GM23338 (cell line): ENCODE measurements around the gene YIPF3. TPM values are rescaled to one million over a fixed set of nuclear protein-coding genes. Genes with fewer than 3 reads are reported as not detected.

Source experiments
- ATAC-seq: fragments of 200-7000 bp; cut with Tn5 transposase; 3 replicates; pipeline ENCODE4 v1.9.1; 2020
- DNase-seq: peaks from one replicate; pipeline ENCODE4 v3.0.0-alpha.2; 2015; ENCODE audit warnings: low spot score
- H2AFZ ChIP-seq: fragments of 200-600 bp; sonication (generic); 2 replicates; pipeline ENCODE4 v1.8.0; 2016; ENCODE audit warnings: antibody characterized with exemption, mild to moderate bottlenecking, moderate library complexity
- H3F3A ChIP-seq: fragments of 200-600 bp; sonication (generic); replicated peaks from 2 replicates; pipeline ENCODE4 v1.8.0; 2017; ENCODE audit warnings: antibody characterized with exemption, mixed run types, low read depth
- H3K27ac ChIP-seq: fragments of 200-600 bp; sonication (generic); 2 replicates; pipeline ENCODE4 v1.6.1; 2016; ENCODE audit warnings: low read depth
- H3K27me3 ChIP-seq: fragments of 200-600 bp; sonication (generic); 2 replicates; pipeline ENCODE4 v1.8.0; 2016; ENCODE audit warnings: mild to moderate bottlenecking, mixed run types, moderate library complexity; ENCODE audit not compliant: insufficient read depth
- H3K36me3 ChIP-seq: fragments of 200-600 bp; sonication (generic); 2 replicates; pipeline ENCODE4 v1.8.0; 2016; ENCODE audit warnings: mild to moderate bottlenecking; ENCODE audit not compliant: insufficient read depth
- H3K4me1 ChIP-seq: fragments of 200-600 bp; sonication (generic); 2 replicates; pipeline ENCODE4 v1.8.0; 2016; ENCODE audit warnings: mild to moderate bottlenecking, moderate library complexity; ENCODE audit not compliant: insufficient read depth
- H3K4me2 ChIP-seq: fragments of 200-600 bp; sonication (generic); 2 replicates; pipeline ENCODE4 v1.7.1; 2017; ENCODE audit warnings: mixed run types
- H3K4me3 ChIP-seq: fragments of 200-600 bp; sonication (generic); 2 replicates; pipeline ENCODE4 v1.6.1; 2016; ENCODE audit warnings: mixed run types
- H3K79me2 ChIP-seq: fragments of 200-600 bp; sonication (generic); replicated peaks from 2 replicates; pipeline ENCODE4 v1.8.0; 2017; ENCODE audit warnings: mild to moderate bottlenecking; ENCODE audit not compliant: insufficient read depth
- H3K9me2 ChIP-seq: fragments of 200-600 bp; sonication (generic); 2 replicates; pipeline ENCODE4 v1.8.0; 2017; ENCODE audit not compliant: insufficient read depth
- H4K20me1 ChIP-seq: fragments of 200-600 bp; sonication (generic); replicated peaks from 2 replicates; pipeline ENCODE4 v1.8.0; 2017; ENCODE audit warnings: mild to moderate bottlenecking; ENCODE audit not compliant: insufficient read depth
- H3K27ac Mint-ChIP-seq: 2 replicates; pipeline ENCODE4 v1.8.0; 2020; ENCODE audit warnings: inconsistent platforms, mild to moderate bottlenecking, moderate library complexity, mixed read lengths
- H3K27me3 Mint-ChIP-seq: 3 replicates; pipeline ENCODE4 v1.8.0; 2022; ENCODE audit warnings: low read depth, mild to moderate bottlenecking, moderate library complexity, mixed read lengths, inconsistent platforms; ENCODE audit not compliant: insufficient read depth, poor library complexity
- H3K36me3 Mint-ChIP-seq: 3 replicates; pipeline ENCODE4 v1.8.0; 2021; ENCODE audit warnings: low read depth, mild to moderate bottlenecking, inconsistent platforms, moderate library complexity, mixed read lengths
- H3K4me1 Mint-ChIP-seq: 3 replicates; pipeline ENCODE4 v1.8.0; 2020; ENCODE audit warnings: mild to moderate bottlenecking, inconsistent platforms, mixed read lengths
- H3K4me3 Mint-ChIP-seq: 3 replicates; pipeline ENCODE4 v1.8.0; 2021; ENCODE audit warnings: moderate library complexity, mild to moderate bottlenecking, inconsistent platforms, mixed read lengths
- H3K9me3 Mint-ChIP-seq: 3 replicates; pipeline ENCODE4 v1.8.0; 2020; ENCODE audit warnings: moderate library complexity, mild to moderate bottlenecking, inconsistent platforms, mixed read lengths
- ETS1 ChIP-seq: IDR thresholded peaks from 2 replicates; pipeline ENCODE4 v1.6.1; 2016; ENCODE audit warnings: antibody characterized with exemption
- EZH2phosphoT487 ChIP-seq: fragments of 200-600 bp; sonication (generic); IDR thresholded peaks from one replicate; pipeline ENCODE4 v1.8.1; 2018; ENCODE audit warnings: antibody characterized with exemption; ENCODE audit not compliant: unreplicated experiment
- JUNB ChIP-seq: IDR thresholded peaks from one replicate; pipeline ENCODE4 v1.6.1; 2016; ENCODE audit warnings: antibody characterized with exemption; ENCODE audit not compliant: unreplicated experiment
- NANOG ChIP-seq: IDR thresholded peaks from 2 replicates; pipeline ENCODE4 v1.6.1; 2016; ENCODE audit warnings: antibody characterized with exemption, borderline replicate concordance
- STAT1 ChIP-seq: IDR thresholded peaks from one replicate; pipeline ENCODE4 v1.6.1; 2016; ENCODE audit warnings: antibody characterized with exemption; ENCODE audit not compliant: unreplicated experiment
- ZNF114 ChIP-seq: fragments of 250-450 bp; sonication (Bioruptor Pico); IDR thresholded peaks from 2 replicates; pipeline ENCODE4 v1.5.0; 2020; ENCODE audit warnings: mild to moderate bottlenecking, moderate library complexity
- ZNF331 ChIP-seq: fragments of 250-450 bp; sonication (Bioruptor Pico); IDR thresholded peaks from 2 replicates; pipeline ENCODE4 v1.5.0; 2020; ENCODE audit warnings: low read depth, mild to moderate bottlenecking, moderate library complexity
- polyA plus RNA-seq: library from polyadenylated mRNA; unstranded; fragments of >200 nt; fragmentation: Nextera tagmentation; extraction: Ambion mirVana; gene quantifications from 2 replicates; pipeline ENCODE4 v1.2.1, GENCODE V29; 2016
- total RNA-seq: library from RNA; depleted of rRNA; stranded (reverse); fragments of >200 nt; shearing (Covaris generic); gene quantifications from 2 replicates; pipeline ENCODE4 v1.2.3, GENCODE V29; 2014
- TF ChIP-seq, protein P1 (sequence below): IDR thresholded peaks from one replicate; pipeline ENCODE4 v1.6.1; 2018; ENCODE audit warnings: antibody characterized with exemption; ENCODE audit not compliant: unreplicated experiment
- TF ChIP-seq, protein P2 (sequence below): fragments of 250-450 bp; sonication (Bioruptor Pico); IDR thresholded peaks from 2 replicates; pipeline ENCODE4 v1.5.0; 2020; ENCODE audit warnings: mild to moderate bottlenecking, moderate library complexity

The YIPF3 gene
- total and polyA plus RNA-seq, 2 experiments from 2014 or later = 64.4 to 94.3 TPM

DNA sequence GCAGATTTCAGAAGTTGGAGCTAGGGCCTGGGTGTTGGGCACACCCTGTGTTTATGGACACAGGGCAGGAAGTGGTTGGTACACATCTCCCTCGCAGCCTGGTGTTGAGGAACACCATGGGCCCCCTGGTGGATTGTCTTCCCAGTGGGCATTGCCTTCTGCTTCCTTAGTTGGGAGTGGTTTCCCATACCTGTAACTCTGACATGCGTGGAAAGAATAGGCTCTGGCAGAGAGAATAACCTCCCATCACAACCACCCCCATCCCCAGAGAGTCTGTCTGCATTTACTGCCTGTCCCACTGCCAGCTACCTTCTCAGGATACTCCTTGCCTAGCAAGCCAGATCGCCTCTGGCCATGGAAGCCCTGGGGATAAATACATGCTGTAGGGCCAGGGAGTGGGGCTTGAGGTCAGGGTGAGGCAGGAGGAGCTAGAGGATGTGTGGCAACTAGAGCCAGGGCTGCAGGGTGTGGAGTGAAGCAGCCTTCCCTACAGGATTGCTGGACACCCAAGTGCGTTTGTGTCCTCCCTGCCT lies 21.3 kb downstream of the YIPF3 start (continued):
- TF ChIP-seq ZNF114 (CRISPR knock-in tag) = no peak
- TF ChIP-seq NANOG = no peak
- TF ChIP-seq STAT1 = no peak
- TF ChIP-seq EZH2phosphoT487 = no peak

- no peak for ATAC-seq
- Histone ChIP-seq H3K9me2 (no peaks in the 10 kb centered on the region), H3K27me3 (no peaks in the 10 kb centered on the region), H3K4me3 (no peak overlapping the region), H4K20me1 (peaks cover 8% of the 10 kb centered on the region), H3F3A (no peaks in the 10 kb centered on the region), H3K4me2 (no peak overlapping the region), H3K36me3 (peaks cover 2% of the 10 kb centered on the region; the same call in 1 of the 2 replicates), H3K79me2 (peaks cover 31% of the 10 kb centered on the region), H2AFZ (no peak overlapping the region), H3K4me1 (peaks cover 16% of the 10 kb centered on the region), H3K27ac (no peak overlapping the region)
- peaks cover 19% of the 10 kb centered on the region for H3K36me3 Mint-ChIP-seq
- peaks cover 34% of the 10 kb centered on the region for H3K4me1 Mint-ChIP-seq
- DNase-seq = no peak
- no peak for TF ChIP-seq ZNF331 (CRISPR knock-in tag)
- TF ChIP-seq, protein P1, sequence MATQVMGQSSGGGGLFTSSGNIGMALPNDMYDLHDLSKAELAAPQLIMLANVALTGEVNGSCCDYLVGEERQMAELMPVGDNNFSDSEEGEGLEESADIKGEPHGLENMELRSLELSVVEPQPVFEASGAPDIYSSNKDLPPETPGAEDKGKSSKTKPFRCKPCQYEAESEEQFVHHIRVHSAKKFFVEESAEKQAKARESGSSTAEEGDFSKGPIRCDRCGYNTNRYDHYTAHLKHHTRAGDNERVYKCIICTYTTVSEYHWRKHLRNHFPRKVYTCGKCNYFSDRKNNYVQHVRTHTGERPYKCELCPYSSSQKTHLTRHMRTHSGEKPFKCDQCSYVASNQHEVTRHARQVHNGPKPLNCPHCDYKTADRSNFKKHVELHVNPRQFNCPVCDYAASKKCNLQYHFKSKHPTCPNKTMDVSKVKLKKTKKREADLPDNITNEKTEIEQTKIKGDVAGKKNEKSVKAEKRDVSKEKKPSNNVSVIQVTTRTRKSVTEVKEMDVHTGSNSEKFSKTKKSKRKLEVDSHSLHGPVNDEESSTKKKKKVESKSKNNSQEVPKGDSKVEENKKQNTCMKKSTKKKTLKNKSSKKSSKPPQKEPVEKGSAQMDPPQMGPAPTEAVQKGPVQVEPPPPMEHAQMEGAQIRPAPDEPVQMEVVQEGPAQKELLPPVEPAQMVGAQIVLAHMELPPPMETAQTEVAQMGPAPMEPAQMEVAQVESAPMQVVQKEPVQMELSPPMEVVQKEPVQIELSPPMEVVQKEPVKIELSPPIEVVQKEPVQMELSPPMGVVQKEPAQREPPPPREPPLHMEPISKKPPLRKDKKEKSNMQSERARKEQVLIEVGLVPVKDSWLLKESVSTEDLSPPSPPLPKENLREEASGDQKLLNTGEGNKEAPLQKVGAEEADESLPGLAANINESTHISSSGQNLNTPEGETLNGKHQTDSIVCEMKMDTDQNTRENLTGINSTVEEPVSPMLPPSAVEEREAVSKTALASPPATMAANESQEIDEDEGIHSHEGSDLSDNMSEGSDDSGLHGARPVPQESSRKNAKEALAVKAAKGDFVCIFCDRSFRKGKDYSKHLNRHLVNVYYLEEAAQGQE = no peak
- no peak overlapping the region for H3K4me3 Mint-ChIP-seq
- H3K27ac Mint-ChIP-seq = no peak overlapping the region
- H3K27me3 Mint-ChIP-seq = peaks cover 6% of the 10 kb centered on the region
- H3K9me3 Mint-ChIP-seq = no peaks in the 10 kb centered on the region
These were observed 22.0 kb downstream of the YIPF3 start for GRCh38 chr6:43494766-43495165.

DNA sequence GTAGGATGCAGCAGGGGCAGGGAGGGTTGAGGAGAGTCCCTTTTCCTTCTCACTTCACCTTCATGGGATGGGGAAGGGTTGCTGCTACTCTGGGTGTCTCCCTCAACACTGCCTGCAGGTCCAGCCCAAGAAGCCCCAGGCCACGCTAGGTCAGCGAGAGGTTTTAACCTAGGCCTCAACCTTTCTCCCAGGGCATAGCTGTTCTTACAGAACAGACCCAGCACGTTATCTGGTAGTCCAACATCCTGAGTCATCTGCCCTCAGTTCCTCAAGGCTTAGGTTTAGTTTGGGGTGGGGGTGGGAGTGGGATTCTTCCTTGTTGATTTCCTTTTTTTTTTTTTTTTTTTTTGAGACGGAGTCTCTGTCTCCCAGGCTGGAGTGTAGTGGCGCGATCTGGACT lies 22.4 kb downstream of the YIPF3 start:
- H3K4me3 Mint-ChIP-seq = no peak overlapping the region
- ATAC-seq (no peak), DNase-seq (no peak)
- H3K36me3 Mint-ChIP-seq = peaks cover 15% of the 10 kb centered on the region
- peaks cover 16% of the 10 kb centered on the region for H3K4me1 ChIP-seq
- no peaks in the 10 kb centered on the region for H3K9me2 ChIP-seq
- H3K4me3 ChIP-seq = no peak overlapping the region
- peaks cover under 1% of the 10 kb centered on the region; the same call in 1 of the 2 replicates for H3K36me3 ChIP-seq
- peaks cover 34% of the 10 kb centered on the region for H3K79me2 ChIP-seq
- peaks cover 7% of the 10 kb centered on the region for H4K20me1 ChIP-seq
- no peaks in the 10 kb centered on the region for H3K27me3 ChIP-seq
- H3K27ac ChIP-seq = no peak overlapping the region
- no peak overlapping the region for H3K27ac Mint-ChIP-seq
- peaks cover 34% of the 10 kb centered on the region for H3K4me1 Mint-ChIP-seq
- no peak overlapping the region for H2AFZ ChIP-seq
- H3F3A ChIP-seq = no peaks in the 10 kb centered on the region
- peaks cover 6% of the 10 kb centered on the region for H3K27me3 Mint-ChIP-seq
- H3K9me3 Mint-ChIP-seq = no peaks in the 10 kb centered on the region
- H3K4me2 ChIP-seq = no peak overlapping the region
- TF ChIP-seq EZH2phosphoT487 (no peak), JUNB (no peak), ETS1 (no peak)
- TF ChIP-seq, protein P2, sequence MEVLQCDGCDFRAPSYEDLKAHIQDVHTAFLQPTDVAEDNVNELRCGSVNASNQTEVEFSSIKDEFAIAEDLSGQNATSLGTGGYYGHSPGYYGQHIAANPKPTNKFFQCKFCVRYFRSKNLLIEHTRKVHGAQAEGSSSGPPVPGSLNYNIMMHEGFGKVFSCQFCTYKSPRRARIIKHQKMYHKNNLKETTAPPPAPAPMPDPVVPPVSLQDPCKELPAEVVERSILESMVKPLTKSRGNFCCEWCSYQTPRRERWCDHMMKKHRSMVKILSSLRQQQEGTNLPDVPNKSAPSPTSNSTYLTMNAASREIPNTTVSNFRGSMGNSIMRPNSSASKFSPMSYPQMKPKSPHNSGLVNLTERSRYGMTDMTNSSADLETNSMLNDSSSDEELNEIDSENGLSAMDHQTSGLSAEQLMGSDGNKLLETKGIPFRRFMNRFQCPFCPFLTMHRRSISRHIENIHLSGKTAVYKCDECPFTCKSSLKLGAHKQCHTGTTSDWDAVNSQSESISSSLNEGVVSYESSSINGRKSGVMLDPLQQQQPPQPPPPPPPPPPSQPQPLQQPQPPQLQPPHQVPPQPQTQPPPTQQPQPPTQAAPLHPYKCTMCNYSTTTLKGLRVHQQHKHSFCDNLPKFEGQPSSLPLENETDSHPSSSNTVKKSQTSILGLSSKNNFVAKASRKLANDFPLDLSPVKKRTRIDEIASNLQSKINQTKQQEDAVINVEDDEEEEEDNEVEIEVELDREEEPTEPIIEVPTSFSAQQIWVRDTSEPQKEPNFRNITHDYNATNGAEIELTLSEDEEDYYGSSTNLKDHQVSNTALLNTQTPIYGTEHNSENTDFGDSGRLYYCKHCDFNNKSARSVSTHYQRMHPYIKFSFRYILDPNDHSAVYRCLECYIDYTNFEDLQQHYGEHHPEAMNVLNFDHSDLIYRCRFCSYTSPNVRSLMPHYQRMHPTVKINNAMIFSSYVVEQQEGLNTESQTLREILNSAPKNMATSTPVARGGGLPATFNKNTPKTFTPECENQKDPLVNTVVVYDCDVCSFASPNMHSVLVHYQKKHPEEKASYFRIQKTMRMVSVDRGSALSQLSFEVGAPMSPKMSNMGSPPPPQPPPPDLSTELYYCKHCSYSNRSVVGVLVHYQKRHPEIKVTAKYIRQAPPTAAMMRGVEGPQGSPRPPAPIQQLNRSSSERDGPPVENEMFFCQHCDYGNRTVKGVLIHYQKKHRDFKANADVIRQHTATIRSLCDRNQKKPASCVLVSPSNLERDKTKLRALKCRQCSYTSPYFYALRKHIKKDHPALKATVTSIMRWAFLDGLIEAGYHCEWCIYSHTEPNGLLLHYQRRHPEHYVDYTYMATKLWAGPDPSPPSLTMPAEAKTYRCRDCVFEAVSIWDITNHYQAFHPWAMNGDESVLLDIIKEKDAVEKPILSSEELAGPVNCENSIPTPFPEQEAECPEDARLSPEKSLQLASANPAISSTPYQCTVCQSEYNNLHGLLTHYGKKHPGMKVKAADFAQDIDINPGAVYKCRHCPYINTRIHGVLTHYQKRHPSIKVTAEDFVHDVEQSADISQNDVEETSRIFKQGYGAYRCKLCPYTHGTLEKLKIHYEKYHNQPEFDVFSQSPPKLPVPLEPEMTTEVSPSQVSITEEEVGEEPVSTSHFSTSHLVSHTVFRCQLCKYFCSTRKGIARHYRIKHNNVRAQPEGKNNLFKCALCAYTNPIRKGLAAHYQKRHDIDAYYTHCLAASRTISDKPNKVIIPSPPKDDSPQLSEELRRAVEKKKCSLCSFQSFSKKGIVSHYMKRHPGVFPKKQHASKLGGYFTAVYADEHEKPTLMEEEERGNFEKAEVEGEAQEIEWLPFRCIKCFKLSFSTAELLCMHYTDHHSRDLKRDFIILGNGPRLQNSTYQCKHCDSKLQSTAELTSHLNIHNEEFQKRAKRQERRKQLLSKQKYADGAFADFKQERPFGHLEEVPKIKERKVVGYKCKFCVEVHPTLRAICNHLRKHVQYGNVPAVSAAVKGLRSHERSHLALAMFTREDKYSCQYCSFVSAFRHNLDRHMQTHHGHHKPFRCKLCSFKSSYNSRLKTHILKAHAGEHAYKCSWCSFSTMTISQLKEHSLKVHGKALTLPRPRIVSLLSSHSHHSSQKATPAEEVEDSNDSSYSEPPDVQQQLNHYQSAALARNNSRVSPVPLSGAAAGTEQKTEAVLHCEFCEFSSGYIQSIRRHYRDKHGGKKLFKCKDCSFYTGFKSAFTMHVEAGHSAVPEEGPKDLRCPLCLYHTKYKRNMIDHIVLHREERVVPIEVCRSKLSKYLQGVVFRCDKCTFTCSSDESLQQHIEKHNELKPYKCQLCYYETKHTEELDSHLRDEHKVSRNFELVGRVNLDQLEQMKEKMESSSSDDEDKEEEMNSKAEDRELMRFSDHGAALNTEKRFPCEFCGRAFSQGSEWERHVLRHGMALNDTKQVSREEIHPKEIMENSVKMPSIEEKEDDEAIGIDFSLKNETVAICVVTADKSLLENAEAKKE (CRISPR knock-in tag) = no peak
